ENCODE data around the gene CCDC148.

Gene CCDC148

DNA sequence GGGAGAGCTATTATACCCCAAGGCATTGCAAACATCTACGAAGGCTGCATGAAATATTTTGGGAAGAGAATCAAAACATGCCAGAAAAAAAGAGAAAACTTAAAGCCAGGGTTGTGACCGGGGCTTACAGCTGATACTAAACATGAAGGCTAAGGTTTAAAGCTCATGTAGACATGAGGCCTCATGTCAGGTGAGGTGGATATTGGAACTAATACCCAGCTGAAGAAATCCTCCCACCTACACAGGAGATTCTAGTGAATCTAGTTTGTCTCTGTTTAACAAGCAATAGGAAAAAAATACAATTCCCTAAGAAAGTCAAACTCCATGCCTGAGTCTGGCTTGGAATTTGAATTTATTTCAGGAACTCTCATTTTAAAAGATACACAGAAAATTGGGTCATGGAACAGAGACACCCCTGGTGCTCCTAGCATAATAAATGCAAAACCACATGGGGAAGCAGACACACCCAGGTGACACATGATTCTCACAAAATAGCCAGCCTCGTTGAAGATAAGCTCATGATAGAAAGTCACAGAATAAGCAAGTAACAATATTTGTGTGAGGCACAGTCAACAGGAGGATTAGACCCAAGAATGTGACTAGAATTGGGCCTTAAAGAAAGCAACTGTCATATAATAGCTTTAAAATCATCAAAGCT is 312.7 kb downstream of the CCDC148 start:
- no peak for DNase-seq

DNA sequence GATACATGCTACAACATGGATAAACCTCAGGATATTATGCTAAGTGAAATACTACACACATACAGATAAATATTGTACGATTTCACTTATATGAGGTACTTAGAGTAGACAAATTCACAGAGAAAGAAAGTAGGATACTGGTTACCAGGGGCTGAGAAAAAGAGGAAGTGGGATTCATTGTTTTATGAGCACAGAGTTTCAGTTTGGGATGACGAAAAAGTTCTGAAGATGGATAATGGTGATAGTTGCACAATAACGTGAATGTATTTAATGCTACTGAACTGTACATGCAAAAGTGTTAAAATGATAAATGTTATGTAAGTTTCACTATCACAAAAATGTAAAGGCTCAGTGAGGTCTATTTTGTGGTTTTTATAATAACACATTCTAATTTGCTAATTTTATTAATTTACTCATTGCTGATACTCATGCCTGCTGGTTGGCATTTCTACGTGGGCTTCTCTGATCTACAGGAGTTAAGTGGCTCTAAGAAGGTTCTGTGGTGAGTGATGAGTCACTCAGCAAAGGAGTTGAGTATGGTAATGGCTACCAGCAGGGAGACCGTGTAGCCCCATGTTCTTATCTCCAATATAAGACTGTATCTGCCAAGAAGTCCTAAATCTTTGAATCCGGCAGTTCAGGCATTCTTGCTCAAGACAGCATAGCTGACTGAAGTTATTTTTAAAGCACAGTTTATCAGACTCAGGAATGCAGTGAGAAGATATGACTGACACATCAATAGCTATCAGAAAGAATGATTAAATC is 313.8 kb downstream of the CCDC148 start:
- DNase-seq = peak; percentile 18 to 74

DNA sequence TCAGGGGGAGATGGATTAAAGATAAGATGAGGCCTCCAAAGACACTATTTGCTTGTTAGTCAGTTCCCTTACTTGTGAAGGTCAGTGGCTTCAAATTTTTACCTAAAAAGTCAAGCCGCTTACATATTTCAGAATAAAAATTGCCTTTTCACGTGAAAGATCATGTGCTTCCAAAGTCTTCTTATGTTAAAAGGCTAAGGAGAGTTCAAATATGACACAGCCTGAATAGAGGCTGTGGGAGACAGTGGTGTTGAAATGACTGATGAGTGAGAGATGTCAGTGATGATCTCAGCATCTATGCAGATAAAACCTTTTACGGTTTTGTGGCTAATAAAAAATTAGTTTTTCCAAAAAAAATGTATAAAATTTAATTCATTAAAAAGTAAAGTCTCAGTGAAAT is 314.4 kb downstream of the CCDC148 start:
- peak in 1 of 2 donors; percentile 18 for DNase-seq

DNA sequence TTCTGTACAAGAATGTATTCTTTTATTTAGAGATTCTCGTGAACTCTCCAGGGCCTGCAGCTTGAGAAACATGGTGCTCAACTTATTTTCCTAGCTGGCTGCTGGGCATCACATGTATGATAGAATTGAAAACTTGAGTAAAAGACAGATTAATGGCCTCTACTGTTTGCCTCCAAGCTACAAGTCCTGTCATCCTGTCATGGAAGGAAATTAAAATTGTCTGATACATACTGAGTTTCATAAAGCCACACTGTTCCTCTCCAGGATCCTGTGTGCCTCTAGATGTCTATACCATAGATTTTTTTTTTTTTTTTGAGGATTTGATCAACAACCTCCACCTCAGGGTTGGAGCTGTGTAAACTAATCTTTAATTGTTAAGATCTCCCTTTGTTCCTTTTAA is 316.4 kb downstream of the CCDC148 start:
- DNase-seq = no peak

DNA sequence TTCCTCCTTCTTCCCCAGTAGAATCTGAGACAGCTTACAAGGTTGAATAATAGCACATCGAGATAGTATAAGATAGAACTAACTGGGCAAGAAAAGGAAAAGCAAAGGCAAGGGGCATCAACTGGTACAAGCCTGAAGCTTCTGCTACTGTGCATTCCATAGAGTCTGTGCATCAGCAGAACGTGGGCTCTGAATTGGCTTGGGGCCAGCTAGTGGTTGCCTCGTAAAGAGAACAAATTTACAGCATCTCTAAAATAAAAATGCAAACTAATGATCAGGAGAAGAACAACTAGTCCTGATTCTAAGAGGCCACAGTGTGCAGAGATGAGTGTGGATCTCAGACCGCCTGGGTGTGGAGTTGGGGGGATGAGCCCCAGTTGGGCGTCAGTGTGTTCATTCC is 318.3 kb downstream of the CCDC148 start:
- peak in 1 of 2 donors; percentile 13 for DNase-seq

DNA sequence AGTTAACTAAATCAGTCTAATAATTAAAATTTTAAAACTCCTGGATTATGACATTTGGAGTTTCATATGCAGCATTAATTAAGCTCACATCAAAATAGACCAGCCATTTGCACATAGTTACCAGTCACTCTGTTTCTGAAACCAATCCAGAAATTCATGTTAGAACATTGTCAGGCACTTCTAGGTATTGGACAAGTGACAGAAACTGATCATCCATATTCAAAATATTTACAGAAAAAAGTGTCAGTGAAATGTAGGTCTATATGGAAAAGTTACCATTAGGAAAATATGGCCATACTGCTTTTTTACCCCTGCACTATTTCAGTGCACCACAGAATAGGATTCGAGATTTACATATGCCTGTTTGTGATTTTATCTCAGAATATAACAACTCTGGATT is 321.5 kb downstream of the CCDC148 start:
- no peak for DNase-seq

DNA sequence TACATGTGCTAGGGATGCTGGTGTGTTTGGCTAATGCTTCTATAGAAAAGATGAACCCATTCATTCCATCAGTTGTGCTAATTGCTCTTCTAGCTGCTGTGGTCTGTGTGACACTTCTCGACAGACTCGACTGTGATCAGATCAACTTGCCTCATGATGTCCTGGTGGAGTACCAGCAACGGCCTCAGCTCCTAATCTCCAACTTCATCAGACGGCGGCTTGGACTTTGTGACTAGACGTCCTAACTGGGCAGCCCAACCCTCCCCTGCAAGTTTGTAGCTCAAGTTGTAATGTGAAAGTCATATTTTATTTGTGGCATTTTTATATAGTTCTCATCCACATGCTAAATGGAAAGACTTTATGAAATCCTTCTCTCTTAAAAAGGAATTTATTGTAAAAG is 321.9 kb downstream of the CCDC148 start:
- no peak for DNase-seq

DNA sequence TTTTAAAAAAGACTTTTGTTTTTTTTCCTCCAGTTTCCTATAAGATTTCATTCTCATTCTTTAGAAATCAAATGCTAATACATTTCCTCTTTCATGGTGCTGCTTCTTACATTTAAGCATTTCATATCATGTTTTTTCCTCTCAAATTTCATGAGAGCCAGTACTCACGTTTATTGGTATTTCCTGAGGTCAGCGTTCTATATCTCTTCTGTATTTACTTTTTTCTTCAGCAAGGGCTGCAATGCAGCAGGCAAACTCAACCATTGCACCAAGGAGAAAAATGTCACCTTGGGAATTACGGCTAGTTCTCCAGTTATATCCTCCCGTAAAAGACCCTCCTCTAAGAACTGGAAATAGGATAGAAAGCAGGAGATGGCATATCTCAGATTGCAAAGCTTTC is 322.5 kb downstream of the CCDC148 start:
- DNase-seq = no peak

DNA sequence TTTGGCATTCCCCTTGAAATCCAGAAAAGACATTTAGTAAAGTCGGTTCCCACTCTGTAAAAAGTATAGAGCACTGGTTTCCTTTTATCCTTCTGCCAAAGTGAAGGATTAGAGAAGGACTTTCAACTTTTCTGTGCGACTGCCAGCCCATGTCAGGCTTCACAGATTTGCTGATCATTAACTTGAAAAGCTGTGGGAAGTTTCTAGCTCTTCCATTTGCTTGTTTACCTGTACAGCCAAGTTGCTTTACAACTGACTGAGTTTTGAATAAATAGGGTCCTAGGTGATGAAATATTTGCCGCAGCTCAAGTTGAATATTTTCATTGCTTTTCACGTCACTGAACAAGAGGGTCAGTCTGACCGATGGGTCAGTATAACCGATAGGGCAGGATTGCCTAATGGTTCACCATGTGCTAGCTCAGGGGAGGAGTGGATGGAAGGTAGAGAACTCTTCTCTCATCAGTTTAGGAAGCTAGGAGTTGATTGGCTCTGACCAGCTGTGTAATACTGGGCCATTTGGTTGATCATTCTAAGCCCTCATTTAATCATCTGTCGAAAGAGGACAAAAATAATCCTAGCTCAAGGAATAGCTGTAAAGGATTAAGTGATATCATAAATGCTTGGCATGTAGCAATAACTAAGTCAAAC is 324.5 kb downstream of the CCDC148 start:
- no peak for DNase-seq

DNA sequence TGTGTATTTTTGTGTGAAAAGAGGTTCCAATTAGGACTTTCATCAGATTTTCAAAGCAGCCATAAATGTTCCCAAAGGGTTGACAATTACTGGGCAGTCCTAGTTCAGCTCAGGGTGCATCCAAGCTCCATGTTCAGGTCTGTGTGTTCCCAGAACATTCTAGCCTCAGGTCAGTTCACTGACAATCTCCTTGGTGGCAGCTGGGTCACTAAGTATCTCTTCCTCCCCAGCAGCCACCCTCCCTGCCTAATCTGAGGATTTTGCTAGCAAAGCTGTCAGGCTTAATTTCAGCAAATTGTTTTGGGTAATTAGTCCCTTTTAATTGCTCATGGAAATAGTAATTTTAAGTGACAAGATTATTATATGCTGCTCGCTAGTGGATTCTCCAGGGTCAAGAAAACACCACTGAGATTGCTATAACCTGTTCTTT is 325.1 kb downstream of the CCDC148 start:
- no peak for DNase-seq

DNA sequence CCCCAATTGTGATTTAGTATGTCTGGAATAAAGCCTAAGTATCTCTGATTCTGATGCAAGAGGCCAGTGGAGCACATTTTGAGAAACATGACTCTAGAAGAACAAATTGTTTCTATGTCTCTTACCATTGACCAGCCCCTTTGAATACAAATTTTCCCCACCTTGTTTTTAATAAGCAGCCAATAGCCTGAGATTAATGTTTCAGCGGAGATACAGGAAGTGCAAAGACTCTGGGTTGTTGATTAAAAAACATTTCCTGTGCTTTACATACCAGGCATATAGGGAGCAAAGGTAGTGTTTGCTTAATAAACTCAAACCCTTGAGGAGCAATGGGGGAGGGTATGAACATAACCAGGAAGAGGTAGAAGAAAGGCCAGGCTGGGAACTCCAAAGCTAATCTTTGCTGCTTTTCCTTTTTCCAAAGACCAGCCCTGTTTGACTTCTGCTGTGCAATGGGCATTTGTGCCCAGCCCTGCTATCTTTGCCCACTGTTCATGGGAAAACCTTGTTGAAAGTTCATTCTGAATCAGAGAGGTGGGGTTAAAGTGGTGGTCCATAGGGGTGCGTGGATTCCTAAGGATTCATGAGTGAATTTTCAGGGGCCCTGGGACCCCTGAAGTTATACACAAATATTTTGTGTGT is 325.6 kb downstream of the CCDC148 start:
- no peak for DNase-seq

DNA sequence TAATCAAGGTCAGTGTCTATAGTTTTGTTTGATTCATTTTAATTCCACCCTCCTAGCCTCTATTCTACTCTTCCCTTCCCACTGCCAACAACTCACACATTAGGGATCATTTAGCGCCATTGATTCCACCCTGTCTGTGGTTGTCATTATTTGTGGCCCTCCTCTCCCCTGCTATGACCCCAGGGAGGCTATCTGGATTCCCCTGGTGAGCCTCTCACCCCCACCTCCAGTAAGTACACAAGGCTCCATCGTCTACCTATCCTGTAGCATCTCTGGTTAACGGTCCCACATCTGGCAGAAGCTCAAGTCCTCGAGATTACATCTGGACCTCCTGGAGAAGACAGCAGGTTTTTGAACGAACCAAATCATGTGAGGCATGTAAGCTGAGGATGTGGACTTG is 327.5 kb downstream of the CCDC148 start:
- DNase-seq = no peak

DNA sequence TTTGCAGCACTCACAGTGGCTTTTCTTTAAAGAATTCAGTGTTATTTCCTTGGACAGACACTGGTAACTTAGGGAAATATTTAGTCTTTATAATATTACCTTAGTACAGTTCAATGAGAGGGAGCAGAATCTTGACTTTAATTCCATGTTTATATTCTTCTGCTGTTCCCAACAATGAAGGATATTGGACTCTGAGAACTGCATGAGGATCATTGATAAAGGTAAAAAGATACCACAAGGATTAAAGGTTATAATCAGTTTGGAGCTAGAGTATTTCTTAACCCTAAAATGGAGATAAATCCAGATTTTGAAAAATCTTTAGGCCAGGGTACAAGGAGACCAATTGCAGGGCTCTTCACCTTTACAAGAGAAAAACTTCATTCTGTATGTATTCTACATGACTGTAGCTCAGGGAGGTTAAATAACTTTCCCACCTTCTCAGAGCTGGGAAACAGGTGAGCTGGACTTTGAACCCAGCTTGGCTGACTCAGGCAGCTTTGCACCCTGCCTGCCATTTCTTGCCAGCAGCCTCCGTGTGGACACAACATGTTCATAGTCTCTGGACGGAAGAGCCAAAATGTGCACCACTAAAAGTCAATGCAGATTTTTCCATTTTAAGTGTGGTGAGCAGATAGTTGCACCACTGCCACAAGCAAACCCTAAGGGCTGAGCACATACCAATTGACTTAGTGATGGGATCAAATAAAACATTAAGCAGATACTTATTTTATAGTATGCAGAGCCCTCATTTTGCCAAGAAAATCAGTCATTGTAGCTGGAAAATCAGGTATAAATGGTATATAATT is 328.2 kb downstream of the CCDC148 start:
- DNase-seq = no peak

DNA sequence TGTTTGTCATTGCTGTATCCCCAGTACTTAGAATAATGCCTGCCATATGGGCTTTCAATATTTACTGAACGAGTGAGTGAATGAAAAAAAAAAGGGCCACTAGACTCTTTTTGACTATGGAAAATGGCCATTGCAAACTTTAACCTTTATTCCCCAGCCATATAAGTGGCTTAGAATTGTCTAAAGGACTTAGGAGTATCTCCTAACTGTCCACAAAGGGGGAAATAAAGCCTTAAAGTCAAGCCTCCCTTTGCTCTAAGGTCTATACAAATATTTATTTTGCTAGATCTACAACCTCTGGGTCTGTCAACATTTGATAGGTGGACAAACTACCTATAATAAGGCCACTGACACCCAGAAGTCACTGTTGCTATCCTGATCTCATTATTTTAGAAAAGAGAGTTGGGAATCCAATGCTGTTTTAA is 329.2 kb downstream of the CCDC148 start:
- DNase-seq = no peak

DNA sequence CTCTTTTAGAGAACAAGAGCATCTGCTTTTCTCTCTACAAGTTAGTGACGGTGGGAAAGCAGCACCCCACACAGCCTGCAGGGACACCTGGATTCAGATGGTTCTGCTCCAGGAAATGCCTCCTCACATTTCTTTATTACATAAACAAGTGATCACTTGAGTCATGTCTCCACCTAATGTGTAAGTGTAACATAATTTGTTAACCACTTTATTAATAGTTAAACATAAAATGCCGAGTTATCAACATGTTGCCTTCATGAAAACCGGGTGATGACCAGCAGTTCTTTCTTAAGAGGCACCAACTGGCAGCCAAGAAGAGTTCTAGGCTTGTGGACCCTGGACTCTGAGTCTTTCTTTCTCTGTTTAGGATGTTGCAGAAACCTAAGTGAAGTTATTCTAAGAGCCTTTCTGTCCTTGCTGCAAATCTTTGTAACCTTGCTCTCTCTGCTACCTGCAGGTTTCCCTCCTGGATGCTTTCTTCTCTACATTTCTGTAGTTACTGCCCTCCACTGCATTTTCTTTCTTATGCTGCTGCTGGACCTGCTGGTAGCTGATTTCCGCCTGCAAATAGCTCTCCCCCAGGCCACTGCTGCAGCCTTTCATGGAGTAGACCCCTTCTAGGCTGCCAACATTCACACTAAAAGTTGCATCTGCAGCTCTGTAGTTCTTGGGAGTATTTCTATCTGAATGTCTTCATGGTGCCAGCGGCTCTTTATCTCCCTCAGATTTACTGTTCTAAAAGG is 330.6 kb downstream of the CCDC148 start:
- DNase-seq = no peak

DNA sequence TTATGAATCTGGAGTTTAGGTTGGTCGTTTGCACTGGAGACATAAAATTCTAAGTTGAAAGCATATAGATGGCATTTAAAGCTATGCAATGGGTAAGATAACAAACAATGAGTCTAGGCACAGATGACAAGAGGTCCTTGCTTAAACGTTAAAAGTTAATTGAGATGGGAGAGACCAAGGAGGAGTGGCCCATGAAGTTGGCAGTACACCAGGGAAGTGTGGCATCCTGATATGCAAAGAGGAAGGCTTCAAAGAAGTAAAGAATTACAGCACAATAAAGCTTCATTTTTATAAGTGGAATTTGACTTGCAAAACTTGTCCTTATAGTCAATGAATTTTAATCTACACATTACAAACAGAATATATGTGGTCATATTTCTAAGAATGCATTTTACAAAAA is 331.7 kb downstream of the CCDC148 start:
- DNase-seq = no peak

All from inflammatory macrophage (primary cell).